HepG2 (cell line): ENCODE data around the gene PRSS48. TPM values are rescaled to one million over a fixed set of nuclear protein-coding genes. Genes with fewer than 3 reads are reported as not detected.

Experiments used
- BCL6 ChIP-seq: IDR thresholded peaks from 2 replicates; pipeline ENCODE4 v1.6.1; 2016; ENCODE audit warnings: missing genetic modification reagents, missing compliant biosample characterization
- CAMTA2 ChIP-seq: sonication (generic); formaldehyde crosslinking; IDR thresholded peaks from 2 replicates; pipeline ENCODE4 v1.4.0; 2020; ENCODE audit warnings: mild to moderate bottlenecking, missing genetic modification reagents, borderline replicate concordance
- CENPX ChIP-seq: sonication (generic); formaldehyde crosslinking; IDR thresholded peaks from 2 replicates; pipeline ENCODE4 v1.9.0; 2021; ENCODE audit warnings: mild to moderate bottlenecking, missing genetic modification reagents, moderate library complexity
- CHD2 ChIP-seq: IDR thresholded peaks from 2 replicates; pipeline ENCODE4 v1.6.1; 2011; ENCODE audit warnings: low read depth, low read length, improper control_type of control experiment
- CREB3 ChIP-seq: sonication (generic); formaldehyde crosslinking; IDR thresholded peaks from 2 replicates; pipeline ENCODE4 v1.5.0; 2020; ENCODE audit warnings: missing genetic modification reagents
- DNMT1 ChIP-seq: sonication (generic); formaldehyde crosslinking; IDR thresholded peaks from 2 replicates; pipeline ENCODE4 v1.5.1; 2020; ENCODE audit warnings: mild to moderate bottlenecking, missing genetic modification reagents
- E2F5 ChIP-seq: sonication (generic); formaldehyde crosslinking; conservative IDR thresholded peaks from 2 replicates; pipeline ENCODE4 v1.4.0; 2020; ENCODE audit warnings: missing genetic modification reagents
- GATAD1 ChIP-seq: IDR thresholded peaks from 2 replicates; pipeline ENCODE4 v1.6.1; 2016; ENCODE audit warnings: missing genetic modification reagents, missing compliant biosample characterization
- HOXD1 ChIP-seq: sonication (generic); formaldehyde crosslinking; IDR thresholded peaks from 2 replicates; pipeline ENCODE4 v1.5.0; 2020; ENCODE audit warnings: missing genetic modification reagents
- KAT8 ChIP-seq: IDR thresholded peaks from 2 replicates; pipeline ENCODE4 v1.6.1; 2016; ENCODE audit warnings: missing genetic modification reagents, missing compliant biosample characterization
- MATR3 ChIP-seq: sonication (generic); formaldehyde crosslinking; IDR thresholded peaks from 2 replicates; pipeline ENCODE4 v1.4.0; 2020; ENCODE audit warnings: missing genetic modification reagents
- NRL ChIP-seq: sonication (generic); formaldehyde crosslinking; IDR thresholded peaks from 2 replicates; pipeline ENCODE4 v1.5.0; 2020; ENCODE audit warnings: missing genetic modification reagents, mild to moderate bottlenecking, moderate library complexity, borderline replicate concordance
- POLR2AphosphoS2 ChIP-seq: IDR thresholded peaks from 2 replicates; pipeline ENCODE4 v1.6.1; 2011; ENCODE audit warnings: low read depth, low read length, improper control_type of control experiment
- RAD21 ChIP-seq: fragments of 450-650 bp; formaldehyde crosslinking; IDR thresholded peaks from 2 replicates; pipeline ENCODE4 v1.5.0; 2020; ENCODE audit warnings: mild to moderate bottlenecking
- SALL1 ChIP-seq: sonication (generic); formaldehyde crosslinking; IDR thresholded peaks from 2 replicates; pipeline ENCODE4 v1.8.0; 2022; ENCODE audit warnings: mild to moderate bottlenecking, missing genetic modification reagents
- SOX5 ChIP-seq: IDR thresholded peaks from 2 replicates; pipeline ENCODE4 v1.6.1; 2016; ENCODE audit warnings: borderline replicate concordance
- SP2 ChIP-seq: sonication (generic); formaldehyde crosslinking; IDR thresholded peaks from 2 replicates; pipeline ENCODE4 v1.5.1; 2020; ENCODE audit warnings: mild to moderate bottlenecking, missing genetic modification reagents
- TBL1XR1 ChIP-seq: fragments of 150-350 bp; IDR thresholded peaks from 2 replicates; pipeline ENCODE4 v1.6.1; 2014; ENCODE audit warnings: borderline replicate concordance, low read length; ENCODE audit not compliant: partially characterized antibody
- TEF ChIP-seq: sonication (generic); formaldehyde crosslinking; IDR thresholded peaks from 2 replicates; pipeline ENCODE4 v1.5.0; 2020; ENCODE audit warnings: missing genetic modification reagents
- TFDP2 ChIP-seq: sonication (generic); formaldehyde crosslinking; IDR thresholded peaks from 2 replicates; pipeline ENCODE4 v1.4.0; 2020; ENCODE audit warnings: missing genetic modification reagents
- U2AF2 ChIP-seq: fragments of 200-400 bp; formaldehyde crosslinking; IDR thresholded peaks from 2 replicates; pipeline ENCODE4 v1.6.1; 2017; ENCODE audit warnings: low read depth, mild to moderate bottlenecking, low read length
- ZBTB1 ChIP-seq: sonication (generic); formaldehyde crosslinking; IDR thresholded peaks from 2 replicates; pipeline ENCODE4 v1.4.0; 2020; ENCODE audit warnings: missing genetic modification reagents, borderline replicate concordance
- ZBTB7A ChIP-seq: sonication (generic); formaldehyde crosslinking; IDR thresholded peaks from 2 replicates; pipeline ENCODE4 v1.8.0; 2022; ENCODE audit warnings: mild to moderate bottlenecking, missing genetic modification reagents
- ZNF180 ChIP-seq: sonication (generic); formaldehyde crosslinking; IDR thresholded peaks from 2 replicates; pipeline ENCODE4 v1.4.0; 2020; ENCODE audit warnings: low read depth, missing genetic modification reagents, borderline replicate concordance
- ZNF263 ChIP-seq: sonication (generic); formaldehyde crosslinking; IDR thresholded peaks from 2 replicates; pipeline ENCODE4 v1.4.0; 2020; ENCODE audit warnings: missing genetic modification reagents
- ZNF274 ChIP-seq: sonication (generic); formaldehyde crosslinking; IDR thresholded peaks from 2 replicates; pipeline ENCODE4 v1.5.1; 2020; ENCODE audit warnings: mild to moderate bottlenecking, missing genetic modification reagents
- ZNF501 ChIP-seq: sonication (generic); formaldehyde crosslinking; IDR thresholded peaks from 2 replicates; pipeline ENCODE4 v1.5.1; 2020; ENCODE audit warnings: mild to moderate bottlenecking, moderate library complexity, missing genetic modification reagents
- ZNF775 ChIP-seq: sonication (generic); formaldehyde crosslinking; IDR thresholded peaks from 2 replicates; pipeline ENCODE4 v1.4.0; 2020; ENCODE audit warnings: missing genetic modification reagents, mild to moderate bottlenecking, moderate library complexity, borderline replicate concordance
- ZZZ3 ChIP-seq: sonication (generic); formaldehyde crosslinking; IDR thresholded peaks from 2 replicates; pipeline ENCODE4 v1.4.0; 2020; ENCODE audit warnings: missing genetic modification reagents, mild to moderate bottlenecking, borderline replicate concordance
- polyA plus RNA-seq, 8 experiments: library from polyadenylated mRNA; depleted of rRNA in 3 of 8; stranded (reverse) in 7 of 8; unstranded in 1 of 8; fragments of >200 nt; fragmentation: Illumina TruSeq in 4 of 8; extraction: Trizol in 4 of 8; gene quantifications; 2 replicates each; pipeline versions ENCODE4 v1.2.1 to v1.2.3, GENCODE V29; 2011 to 2016; ENCODE audit warnings: low read depth in 4 of 8, missing spikeins in 1 of 8, mixed read lengths in 1 of 8; ENCODE audit not compliant: insufficient read depth in 1 of 8
- total RNA-seq, 5 experiments: library from RNA; depleted of rRNA; stranded (reverse); fragments of >200 nt; fragmentation: Illumina TruSeq; extraction: Trizol; gene quantifications; 2 replicates each; pipeline ENCODE4 v1.2.3, GENCODE V29; 2016; ENCODE audit warnings: low read depth in 1 of 5

PRSS48 gene
- total and polyA plus RNA-seq, 2 of the 13 experiments (the other 11 are each of a cell fraction or from before 2014, with no cell fraction given) = not detected

- no peak for TF ChIP-seq SP2 (CRISPR knock-in tag)
- TF ChIP-seq GATAD1 = no peak
- TF ChIP-seq TBL1XR1 = no peak
- TF ChIP-seq HOXD1 (CRISPR knock-in tag) = no peak
- TF ChIP-seq ZNF263 (CRISPR knock-in tag) = no peak
- no peak for TF ChIP-seq NRL
- no peak for TF ChIP-seq CHD2
- TF ChIP-seq RAD21 = no peak
- TF ChIP-seq POLR2AphosphoS2 = no peak
- TF ChIP-seq CREB3 = no peak
- TF ChIP-seq MATR3 (CRISPR knock-in tag) = no peak
- no peak; the same call in 1 of the 2 replicates for TF ChIP-seq SALL1 (CRISPR knock-in tag)
- no peak for TF ChIP-seq ZBTB1 (CRISPR knock-in tag)
- TF ChIP-seq ZNF180 = no peak
- TF ChIP-seq ZZZ3 = no peak
- no peak for TF ChIP-seq CENPX (CRISPR knock-in tag)
- no peak for TF ChIP-seq U2AF2
- TF ChIP-seq ZBTB7A (CRISPR knock-in tag) = no peak
- TF ChIP-seq KAT8 (CRISPR knock-in tag) = no peak
- TF ChIP-seq CAMTA2 (CRISPR knock-in tag) = no peak
- TF ChIP-seq BCL6 (CRISPR knock-in tag) = peak; percentile 91
- TF ChIP-seq ZNF274 (CRISPR knock-in tag) = no peak
- no peak for TF ChIP-seq ZNF501
- no peak for TF ChIP-seq E2F5 (CRISPR knock-in tag)
- TF ChIP-seq ZNF775 (CRISPR knock-in tag) = no peak
- no peak for TF ChIP-seq DNMT1 (CRISPR knock-in tag)
- TF ChIP-seq TEF = no peak
- TF ChIP-seq SOX5 (CRISPR knock-in tag) = peak; percentile 13; the same call in 1 of the 2 replicates
- TF ChIP-seq TFDP2 (CRISPR knock-in tag) = 0 out of 2 replicates have a peak, but pooled peaks have one; percentile 2
These were observed 9.0 kb upstream of the PRSS48 start (continued) for GRCh38 chr4:151267822-151268535.
